OCI-LY3 (cell line): Measurements from ENCODE around the gene DDX51.

ENCODE experiments used
- H2AFZ ChIP-seq: fragments of 200-600, 300-600 bp; shearing (Covaris generic); 2 replicates; pipeline ENCODE4 v1.6.0; 2014; ENCODE audit warnings: antibody characterized with exemption, low read depth, low read length
- H3K27ac ChIP-seq: fragments of 200-600, 300-600 bp; sonication (generic); 2 replicates; pipeline ENCODE4 v1.5.1; 2014; ENCODE audit warnings: mild to moderate bottlenecking, low read length, moderate library complexity, mixed read lengths
- H3K27me3 ChIP-seq: fragments of 200-600, 300-600 bp; sonication (generic); 2 replicates; pipeline ENCODE4 v1.6.1; 2014; ENCODE audit warnings: low read depth, low read length, mixed read lengths
- H3K36me3 ChIP-seq: fragments of 200-600, 300-600 bp; sonication (generic); replicated peaks from 2 replicates; pipeline ENCODE3; 2014; ENCODE audit warnings: low read depth, low read length, mixed read lengths
- H3K4me1 ChIP-seq: fragments of 300-600, 200-600 bp; sonication (generic); 2 replicates; pipeline ENCODE4 v1.6.1; 2014; ENCODE audit warnings: low read length, mixed read lengths
- H3K4me2 ChIP-seq: fragments of 200-600, 300-600 bp; sonication (generic); 2 replicates; pipeline ENCODE4 v1.6.1; 2014; ENCODE audit warnings: low read length, mixed read lengths
- H3K4me3 ChIP-seq: fragments of 300-600, 200-600 bp; sonication (generic); 2 replicates; pipeline ENCODE4 v1.5.1; 2014; ENCODE audit warnings: antibody characterized with exemption, mild to moderate bottlenecking, low read length, moderate library complexity
- H3K79me2 ChIP-seq: fragments of 300-600, 200-600 bp; shearing (Covaris generic); 2 replicates; pipeline ENCODE4 v1.6.1; 2014; ENCODE audit warnings: mild to moderate bottlenecking, low read length, mixed read lengths
- H3K9ac ChIP-seq: fragments of 300-600, 200-600 bp; shearing (Covaris generic); 2 replicates; pipeline ENCODE4 v1.6.0; 2014; ENCODE audit warnings: mild to moderate bottlenecking, low read length, moderate library complexity
- H3K9me3 ChIP-seq: fragments of 200-600, 300-600 bp; shearing (Covaris generic); 2 replicates; pipeline ENCODE4 v1.6.1; 2014; ENCODE audit warnings: low read length, mixed read lengths; ENCODE audit not compliant: insufficient read depth
- H4K20me1 ChIP-seq: fragments of 200-600, 300-600 bp; sonication (generic); 2 replicates; pipeline ENCODE4 v1.6.1; 2016; ENCODE audit warnings: low read length, mixed read lengths; ENCODE audit not compliant: insufficient read depth
- EZH2phosphoT487 ChIP-seq: fragments of 200-600 bp; shearing (Covaris generic); IDR thresholded peaks from 2 replicates; pipeline ENCODE4 v1.6.1; 2018; ENCODE audit warnings: antibody characterized with exemption, mixed run types, low read depth
- TF ChIP-seq, protein P1 (sequence below): fragments of 200-600, 300-600 bp; sonication (generic); IDR thresholded peaks from 2 replicates; pipeline ENCODE4 v1.5.1; 2014; ENCODE audit warnings: antibody characterized with exemption, low read length, low read depth

Gene DDX51

DNA sequence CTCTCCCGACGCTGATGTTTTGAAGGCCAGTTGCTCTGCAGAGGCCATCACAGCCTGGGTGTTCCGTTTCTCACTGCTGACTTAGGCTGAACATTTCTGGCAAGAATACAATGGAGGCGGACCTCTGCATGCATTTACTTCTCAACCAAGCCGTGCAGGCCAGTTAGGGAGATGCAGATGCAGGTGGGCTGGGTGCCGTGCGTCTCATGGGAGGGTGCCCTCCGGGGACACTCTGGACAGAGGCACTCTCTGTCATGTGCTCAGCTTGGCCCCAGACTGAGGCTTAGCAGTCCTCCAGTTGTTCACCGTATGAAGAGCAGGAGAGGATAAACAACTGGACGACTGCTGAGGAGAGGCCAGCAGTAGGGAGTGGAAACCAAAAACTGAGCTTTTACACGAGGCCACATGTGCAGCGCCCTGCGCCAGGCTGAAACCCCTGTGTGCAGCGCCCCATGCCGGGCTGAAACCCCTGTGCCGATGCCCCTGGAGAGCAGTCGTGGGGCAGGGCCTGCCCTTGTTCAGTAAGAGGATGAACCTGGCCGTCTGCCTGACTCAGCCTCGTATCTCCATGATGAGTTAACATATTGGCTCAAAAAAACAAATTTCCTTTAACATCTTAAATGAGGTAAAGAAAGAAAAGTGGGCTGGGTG, 32.3 kb downstream of the DDX51 start:
- Histone ChIP-seq H3K4me3 (no peak overlapping the region), H2AFZ (no peak overlapping the region), H3K9ac (no peak overlapping the region), H3K27me3 (no peaks in the 10 kb centered on the region), H3K27ac (no peak overlapping the region), H3K79me2 (0 out of 2 replicates have a peak, but pooled peaks cover 2% of the 10 kb centered on the region), H3K4me2 (no peak overlapping the region), H3K9me3 (no peaks in the 10 kb centered on the region), H3K36me3 (peaks cover 17% of the 10 kb centered on the region), H3K4me1 (no peaks in the 10 kb centered on the region), H4K20me1 (no peaks in the 10 kb centered on the region)
- no peak for TF ChIP-seq EZH2phosphoT487
- TF ChIP-seq, protein P1, sequence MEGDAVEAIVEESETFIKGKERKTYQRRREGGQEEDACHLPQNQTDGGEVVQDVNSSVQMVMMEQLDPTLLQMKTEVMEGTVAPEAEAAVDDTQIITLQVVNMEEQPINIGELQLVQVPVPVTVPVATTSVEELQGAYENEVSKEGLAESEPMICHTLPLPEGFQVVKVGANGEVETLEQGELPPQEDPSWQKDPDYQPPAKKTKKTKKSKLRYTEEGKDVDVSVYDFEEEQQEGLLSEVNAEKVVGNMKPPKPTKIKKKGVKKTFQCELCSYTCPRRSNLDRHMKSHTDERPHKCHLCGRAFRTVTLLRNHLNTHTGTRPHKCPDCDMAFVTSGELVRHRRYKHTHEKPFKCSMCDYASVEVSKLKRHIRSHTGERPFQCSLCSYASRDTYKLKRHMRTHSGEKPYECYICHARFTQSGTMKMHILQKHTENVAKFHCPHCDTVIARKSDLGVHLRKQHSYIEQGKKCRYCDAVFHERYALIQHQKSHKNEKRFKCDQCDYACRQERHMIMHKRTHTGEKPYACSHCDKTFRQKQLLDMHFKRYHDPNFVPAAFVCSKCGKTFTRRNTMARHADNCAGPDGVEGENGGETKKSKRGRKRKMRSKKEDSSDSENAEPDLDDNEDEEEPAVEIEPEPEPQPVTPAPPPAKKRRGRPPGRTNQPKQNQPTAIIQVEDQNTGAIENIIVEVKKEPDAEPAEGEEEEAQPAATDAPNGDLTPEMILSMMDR: no peak

DNA sequence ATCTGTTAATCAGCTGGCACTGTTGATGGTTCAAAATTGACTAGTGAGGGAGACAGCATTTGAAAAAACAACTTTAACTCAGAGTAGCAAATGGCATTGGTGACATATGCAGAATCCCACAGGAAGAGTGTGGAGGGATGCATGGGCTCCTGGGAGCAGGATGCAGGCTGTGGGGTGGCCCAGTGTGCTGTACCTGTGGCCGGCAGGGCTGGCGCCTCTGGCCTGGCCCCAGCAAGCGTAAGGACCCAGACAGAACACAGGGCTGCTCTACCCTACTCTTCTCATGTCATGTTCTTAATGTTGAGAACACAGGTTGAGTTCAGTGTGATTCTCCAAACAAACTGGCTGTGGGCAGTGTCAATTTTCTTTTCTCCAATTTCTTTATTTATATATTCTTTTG, 33.4 kb downstream of the DDX51 start:
- Histone ChIP-seq H3K4me2 (no peak overlapping the region), H3K9ac (no peak overlapping the region), H3K79me2 (0 out of 2 replicates have a peak, but pooled peaks cover 2% of the 10 kb centered on the region), H3K27ac (no peak overlapping the region), H3K36me3 (peaks cover 19% of the 10 kb centered on the region), H3K9me3 (no peaks in the 10 kb centered on the region), H3K4me1 (no peaks in the 10 kb centered on the region), H4K20me1 (no peaks in the 10 kb centered on the region), H3K4me3 (no peak overlapping the region), H3K27me3 (no peaks in the 10 kb centered on the region), H2AFZ (no peak overlapping the region)
- TF ChIP-seq, protein P1: no peak
- TF ChIP-seq EZH2phosphoT487: no peak

DNA sequence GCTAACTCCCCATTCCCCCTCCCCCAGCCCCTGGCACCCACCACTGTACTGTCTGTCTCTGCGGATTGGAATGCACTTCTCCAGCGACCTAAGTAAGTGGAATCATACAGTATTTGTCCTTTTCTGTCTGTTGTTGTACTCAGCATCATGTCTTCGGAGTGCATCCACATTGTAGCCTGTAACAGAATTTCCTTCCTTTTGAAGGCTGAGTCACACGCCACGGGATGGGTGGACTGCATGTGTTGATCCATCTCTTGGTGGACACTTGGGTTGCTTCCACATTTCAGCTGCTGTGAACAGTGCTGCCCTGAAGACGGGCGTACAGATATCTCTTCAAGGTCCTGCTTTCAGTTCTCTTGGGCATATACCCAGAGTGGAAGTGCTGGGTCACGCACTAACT, 34.4 kb downstream of the DDX51 start:
- H3K4me1 ChIP-seq: no peaks in the 10 kb centered on the region
- no peak overlapping the region for H3K27ac ChIP-seq
- no peak overlapping the region for H3K4me3 ChIP-seq
- H3K4me2 ChIP-seq: no peak overlapping the region
- no peak for TF ChIP-seq EZH2phosphoT487
- TF ChIP-seq, protein P1: no peak
- no peak overlapping the region for H2AFZ ChIP-seq
- 0 out of 2 replicates have a peak, but pooled peaks cover 2% of the 10 kb centered on the region for H3K79me2 ChIP-seq
- H3K27me3 ChIP-seq: no peaks in the 10 kb centered on the region
- no peak overlapping the region for H3K9ac ChIP-seq
- no peaks in the 10 kb centered on the region for H3K9me3 ChIP-seq
- H4K20me1 ChIP-seq: no peaks in the 10 kb centered on the region
- H3K36me3 ChIP-seq: peaks cover 15% of the 10 kb centered on the region

DNA sequence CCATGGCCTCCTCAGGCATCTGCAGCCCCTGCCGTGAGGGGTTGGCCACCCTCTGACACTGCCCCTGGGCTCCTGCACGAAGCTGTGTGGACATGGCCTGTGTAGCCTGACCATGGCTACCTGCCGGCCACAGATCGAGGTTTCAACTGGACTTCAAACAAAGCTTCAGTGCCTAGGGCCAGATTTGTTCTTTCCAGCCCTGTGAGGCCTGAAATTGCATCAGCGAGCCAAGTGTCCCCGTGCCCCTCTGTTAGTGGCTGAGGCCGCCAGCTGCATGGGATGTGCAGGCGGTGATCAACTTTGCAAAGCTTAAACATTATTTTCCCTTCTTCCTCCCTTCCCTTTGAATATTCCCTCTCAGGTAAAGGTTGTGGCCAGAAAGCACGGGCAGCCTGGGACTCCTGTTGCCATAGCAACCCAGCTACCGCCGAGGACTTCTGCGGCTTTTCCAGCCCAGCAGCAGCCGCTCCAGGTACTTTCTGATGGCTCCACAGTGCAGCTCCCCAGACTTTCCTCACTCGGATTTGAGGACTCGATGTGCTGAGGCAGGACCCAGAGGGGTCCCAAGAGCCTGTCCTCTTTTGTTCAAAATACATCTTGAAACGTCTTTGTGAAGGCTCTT, 35.8 kb downstream of the DDX51 start:
- Histone ChIP-seq H4K20me1 (no peaks in the 10 kb centered on the region), H3K36me3 (peaks cover 12% of the 10 kb centered on the region), H3K79me2 (0 out of 2 replicates have a peak, but pooled peaks cover 2% of the 10 kb centered on the region), H3K27ac (no peak overlapping the region), H3K4me3 (no peak overlapping the region), H3K9me3 (no peaks in the 10 kb centered on the region), H3K4me2 (no peak overlapping the region), H3K9ac (no peak overlapping the region), H3K4me1 (no peaks in the 10 kb centered on the region), H2AFZ (no peak overlapping the region), H3K27me3 (no peaks in the 10 kb centered on the region)
- no peak for TF ChIP-seq EZH2phosphoT487
